Heart left ventricle (tissue), 16 donors: ENCODE results near the gene STARD4. TPM values are rescaled to one million over a fixed set of nuclear protein-coding genes. Genes with fewer than 3 reads are reported as not detected.

Source experiments
- ATAC-seq, 4 donors: fragments of 200-7000 bp; cut with Tn5 transposase; one replicate each; pipeline ENCODE4 v1.9.1; 2020 to 2022; ENCODE audit warnings: moderate library complexity in 4 of 4, mild to moderate bottlenecking in 3 of 4, moderate number of reproducible peaks in 1 of 4
- DNase-seq, 5 donors: peaks; one replicate each; pipeline ENCODE4 v3.0.0-alpha.2; 2020
- H3K27ac ChIP-seq, 12 donors: fragments of 200-600 bp; sonication (generic) in 4 of 12; one replicate each; pipeline versions ENCODE4 v1.5.0 to v1.8.0; 2016 to 2022; ENCODE audit warnings: mild to moderate bottlenecking in 2 of 12
- H3K27me3 ChIP-seq, 9 donors: fragments of 200-600 bp; sonication (generic) in 2 of 9; one replicate each; pipeline versions ENCODE4 v1.5.1 to v1.8.0; 2016 to 2022; ENCODE audit warnings: mild to moderate bottlenecking in 3 of 9
- H3K36me3 ChIP-seq, 9 donors: fragments of 200-600 bp; sonication (generic) in 2 of 9; one replicate each; pipeline versions ENCODE4 v1.5.0 to v1.8.0; 2018 to 2022; ENCODE audit warnings: mild to moderate bottlenecking in 2 of 9
- H3K4me1 ChIP-seq, 12 donors: fragments of 200-600 bp; sonication (generic) in 4 of 12; one replicate each; pipeline versions ENCODE4 v1.5.0 to v1.8.0; 2016 to 2022; ENCODE audit warnings: mild to moderate bottlenecking in 3 of 12
- H3K4me3 ChIP-seq, 12 donors: fragments of 200-600 bp; sonication (generic) in 4 of 12; one replicate each; pipeline versions ENCODE4 v1.5.0 to v1.8.0; 2017 to 2022; ENCODE audit warnings: mild to moderate bottlenecking in 9 of 12, moderate library complexity in 4 of 12
- H3K9me3 ChIP-seq, 12 donors: fragments of 200-600 bp; sonication (generic) in 4 of 12; one replicate each; pipeline versions ENCODE4 v1.5.0 to v1.8.0; 2016 to 2022; ENCODE audit warnings: mild to moderate bottlenecking in 1 of 12
- CTCF ChIP-seq, 12 donors: fragments of 200-600 bp; sonication (generic) in 4 of 12; IDR thresholded peaks; one replicate each; pipeline versions ENCODE4 v1.5.0 to v1.8.0; 2018 to 2022; ENCODE audit warnings: antibody characterized with exemption in 12 of 12, mild to moderate bottlenecking in 5 of 12
- POLR2A ChIP-seq, 2 donors: fragments of 450-650 bp; IDR thresholded peaks; one replicate each; pipeline ENCODE4 v1.6.1; 2017; ENCODE audit warnings: antibody characterized with exemption in 2 of 2, mild to moderate bottlenecking in 2 of 2, moderate library complexity in 2 of 2
- WGBS, 4 donors: extraction: QIAGEN DNeasy Blood & Tissue Kit in 2 of 4; methylation state at CpG; one replicate each; pipeline versions ENCODE4 v1.1.5 to v1.1.7; 2013 to 2018; 5-methylcytosine and 5-hydroxymethylcytosine counted together
- intact Hi-C, 10 donors: fragments of 100-400 bp; cut with DNase I; formaldehyde crosslinking; loops; one replicate each; pipeline versions ENCODE4 v1.11.1 to v1.14.2; 2022
- polyA plus RNA-seq, 2 donors: library from polyadenylated mRNA; stranded (reverse); fragments of 200-250 nt; gene quantifications; one replicate each; pipeline ENCODE4 v1.2.3, GENCODE V29; 2013
- total RNA-seq, 9 donors: library from RNA; depleted of rRNA in 2 of 9; stranded (reverse); fragments of >200 nt in 2 of 9; fragmentation: NEBNext Ultra II Directional in 3 of 9; extraction: Animal tissue kit (Norgen Biotek cat#: 25700) in 3 of 9; gene quantifications; one replicate each; pipeline versions ENCODE4 v1.1.0 to v1.2.4, GENCODE V29; 2016 to 2023
- donor health status: ischemic (EF 13 %, LVEDD 7.1; RV severe dilation, severe dysfunction).
- donor health status: healthy with polysubstance abuse.
- donor health status: DM: no; HTN: yes; CAD: no.
- donor health status: DM: no; HTN: no; CAD: no.
- donor health status: ischemic (EF 25% LVEDD 6.9; RV normal size, moderate dysfunction).
- donor health status: ischemic (EF 25% LVEDD 5.7; RV mildly dilated, moderate dysfunction).
- donor health status: healthy.
- donor health status: DM: yes; HTN: yes; CAD: no.
- donor health status: ischemic (EF 35%, LVEDD 5.7; RV mildly dilated, moderate dysfunction).
- donor health status: nonischemic (EF 11% LVEDD 7.7; RV severe dilation, severe dysfunction).
- donor health status: DM: yes; HTN: yes; CAD: no.
- donor health status: PGD.
- donor health status: ischemic (EF 29% LVEDD 5.4; RV normal size, mild dysfunction).
- donor health status: nonischemic (EF 23%, LVEDD 6.1; RV moderate dilation, normal function).

The STARD4 gene
- total and polyA plus RNA-seq, 11 donors = 3.1 to 18.2 (median 9.4) TPM

GRCh38 chr5:111557111-111557510 lies 44.8 kb upstream of the STARD4 start:
- intact Hi-C loops = loop anchor here in 6 of 10 donors (10.0 kb wide), 5 partner anchors 118 to 438 kb away; no protein-coding TSS in a partner anchor
- no peaks in the 10 kb centered on the region for H3K27me3 ChIP-seq
- no peak for ATAC-seq
- H3K36me3 ChIP-seq = no peaks in the 10 kb centered on the region
- no peak for DNase-seq
- no peak overlapping the region for H3K4me3 ChIP-seq
- H3K4me1 ChIP-seq = peaks cover 0 to 20% (median 3%) of the 10 kb centered on the region in 12 donors
- WGBS, 4 donors = 94 to 98% (median 95%) methylated on average over 1 of the region's 1 CpG
- no peak overlapping the region for H3K27ac ChIP-seq
- H3K9me3 ChIP-seq = peaks cover 0 to 17% (median 3%) of the 10 kb centered on the region in 12 donors
- TF ChIP-seq POLR2A (IDR thresholded peaks at IDR 0.05) = no peak
- no peak for TF ChIP-seq CTCF (IDR thresholded peaks at IDR 0.05)

- Histone ChIP-seq H3K36me3 (no peaks in the 10 kb centered on the region), H3K4me1 (peaks cover 0 to 26% (median 4%) of the 10 kb centered on the region in 12 donors), H3K27ac (no peak overlapping the region), H3K9me3 (peaks cover 0 to 17% (median 3%) of the 10 kb centered on the region in 12 donors), H3K4me3 (no peak overlapping the region), H3K27me3 (no peaks in the 10 kb centered on the region)
- DNase-seq (no peak), ATAC-seq (no peak)
- intact Hi-C loops = loop anchor here in 6 of 10 donors (10.0 kb wide), 5 partner anchors 118 to 438 kb away; no protein-coding TSS in a partner anchor
- no peak for TF ChIP-seq CTCF (IDR thresholded peaks at IDR 0.05)
- TF ChIP-seq POLR2A (IDR thresholded peaks at IDR 0.05) = no peak
- WGBS, 4 donors = 70 to 79% (median 73%) methylated on average over 3 of the region's 3 CpGs
These were observed 44.2 kb upstream of the STARD4 start for GRCh38 chr5:111556501-111556900.

- intact Hi-C loops = loop anchor here in 6 of 10 donors (10.0 kb wide), 5 partner anchors 119 to 439 kb away; no protein-coding TSS in a partner anchor
- 91 to 95% (median 94%) methylated on average over 1 of the region's 1 CpG for whole genome bisulfite sequencing, 4 donors
These were observed 43.4 kb upstream of the STARD4 start for GRCh38 chr5:111555760-111556159.

GRCh38 chr5:111553868-111554267 lies 41.5 kb upstream of the STARD4 start:
- no peaks in the 10 kb centered on the region for H3K27me3 ChIP-seq
- H3K4me1 ChIP-seq = peaks cover 0 to 35% (median 14%) of the 10 kb centered on the region in 12 donors
- no peak overlapping the region for H3K4me3 ChIP-seq
- DNase-seq (no peak), ATAC-seq (no peak)
- WGBS, 4 donors = 0 to 98% (median 47%) methylated on average over 1 of the region's 1 CpG
- no peaks in the 10 kb centered on the region for H3K9me3 ChIP-seq
- H3K36me3 ChIP-seq = no peaks in the 10 kb centered on the region
- no peak overlapping the region for H3K27ac ChIP-seq
- intact Hi-C loops = loop anchor here in 9 of 10 donors (1.0 to 10.0 kb wide), 13 partner anchors 8 to 593 kb away; partner anchors contain the start of gene NREP (in 3 of the 9)
- TF ChIP-seq CTCF (IDR thresholded peaks at IDR 0.05) = no peak
- no peak for TF ChIP-seq POLR2A (IDR thresholded peaks at IDR 0.05)

More at GRCh38 chr5:111555760-111556159, 43.4 kb upstream of the STARD4 start:
- Histone ChIP-seq H3K36me3 (no peaks in the 10 kb centered on the region), H3K4me3 (no peak overlapping the region), H3K27ac (no peak overlapping the region), H3K4me1 (peaks cover 0 to 33% (median 8%) of the 10 kb centered on the region in 12 donors), H3K27me3 (no peaks in the 10 kb centered on the region), H3K9me3 (peaks cover 0 to 15% (median 3%) of the 10 kb centered on the region in 12 donors)
- no peak for DNase-seq
- ATAC-seq = no peak
- TF ChIP-seq CTCF (IDR thresholded peaks at IDR 0.05) = no peak
- no peak for TF ChIP-seq POLR2A (IDR thresholded peaks at IDR 0.05)
